Measurements from ENCODE around the gene MAP3K8. TPM values are rescaled to one million over a fixed set of nuclear protein-coding genes. Genes with fewer than 3 reads are reported as not detected.

The MAP3K8 gene
- total and polyA plus RNA-seq, 9 of the 15 experiments (the other 6 are each of a cell fraction or from before 2014, with no cell fraction given), result 6.9 to 23.6 (median 13.6) TPM

GRCh38 chr10:30392564-30392990 lies 41.4 kb upstream of the MAP3K8 start (continued):
- peak in 1 of 2 experiments; percentile 11 for TF ChIP-seq E2F6 (IDR thresholded peaks at IDR 0.05; ENCODE audit: borderline replicate concordance in 1 of 2, extremely low read depth in 1 of 2, insufficient read depth in 1 of 2, insufficient read length in 1 of 2, low read depth in 1 of 2, low read length in 1 of 2, poor library complexity in 1 of 2, severe bottlenecking in 1 of 2)
- TF ChIP-seq SPI1 (IDR thresholded peaks at IDR 0.05; ENCODE audit: borderline replicate concordance, low read depth, low read length), result 0 out of 2 replicates have a peak, but pooled peaks have one; percentile 2
- peak; percentile 83 for TF ChIP-seq ARID2 (IDR thresholded peaks at IDR 0.05)
- 0 out of 2 replicates have a peak, but pooled peaks have one; percentile 20 for TF ChIP-seq ETV1 (tag; conservative IDR thresholded peaks at IDR 0.05; ENCODE audit: low read depth)
- no peak for TF ChIP-seq GMEB1 (CRISPR knock-in tag; IDR thresholded peaks at IDR 0.05)
- TF ChIP-seq ETS1 (conservative IDR thresholded peaks at IDR 0.05; ENCODE audit: control insufficient read depth, low read depth, low read length), result no peak
- peak; percentile 63; the same call in 1 of the 2 replicates for TF ChIP-seq TFAP4 (CRISPR knock-in tag; IDR thresholded peaks at IDR 0.05; ENCODE audit: borderline replicate concordance)
- TF ChIP-seq CC2D1A (IDR thresholded peaks at IDR 0.05), result peak; percentile 78; the same call in 1 of the 2 replicates
- TF ChIP-seq IRF2 (CRISPR knock-in tag; IDR thresholded peaks at IDR 0.05), result no peak
- 0 out of 2 replicates have a peak, but pooled peaks have one; percentile 23 for TF ChIP-seq CBX5 (IDR thresholded peaks at IDR 0.05; ENCODE audit: borderline replicate concordance, low read depth)
- no peak for TF ChIP-seq NONO (IDR thresholded peaks at IDR 0.05; ENCODE audit: low read depth in 2 of 2, low read length in 1 of 2)
- peak; percentile 98 for TF ChIP-seq STAG1 (CRISPR knock-in tag; IDR thresholded peaks at IDR 0.05; ENCODE audit: borderline replicate concordance)
- no peak for TF ChIP-seq TFE3 (CRISPR knock-in tag; IDR thresholded peaks at IDR 0.05)
- TF ChIP-seq MEF2D (tag; conservative IDR thresholded peaks at IDR 0.05; ENCODE audit: low read depth), result no peak
- 0 out of 4 replicates have a peak, but pooled peaks of 1 of the 2 experiments have one; percentile 5 for TF ChIP-seq RCOR1 (IDR thresholded peaks at IDR 0.05; ENCODE audit: borderline replicate concordance in 1 of 2, low read depth in 2 of 2, low read length in 2 of 2)
- TF ChIP-seq RAD21 (CRISPR knock-in tag; conservative IDR thresholded peaks at IDR 0.05 in 1 of 2, IDR thresholded peaks at IDR 0.05 in 1 of 2), result peak; percentile 91 to 95
- TF ChIP-seq HCFC1 (IDR thresholded peaks at IDR 0.05; ENCODE audit: low read depth, low read length), result 0 out of 2 replicates have a peak, but pooled peaks have one; percentile 22
- TF ChIP-seq ZBTB7A (IDR thresholded peaks at IDR 0.05; ENCODE audit: borderline replicate concordance, control insufficient read depth, low read depth, low read length), result peak; percentile 51; the same call in 1 of the 2 replicates
- peak; percentile 91 for TF ChIP-seq SMC3 (conservative IDR thresholded peaks at IDR 0.05; ENCODE audit: insufficient read depth, low read depth, low read length)
- TF ChIP-seq SRF (CRISPR knock-in tag; IDR thresholded peaks at IDR 0.05), result peak in 1 of 2 experiments; percentile 20; a peak in 1 of 4 replicates
